ENCODE results near the gene POU5F2.

POU5F2 gene

GRCh38 chr5:93726595-93726994 is 14.8 kb downstream of the POU5F2 start:
- Mint-ChIP-seq H3K4me1 (ENCODE audit: low read depth) (no peaks in the 10 kb centered on the region), H3K27ac (no peak overlapping the region), H3K27me3 (ENCODE audit: low read depth) (no peaks in the 10 kb centered on the region), H3K4me3 (no peak overlapping the region), H3K9me3 (no peaks in the 10 kb centered on the region), H3K36me3 (ENCODE audit: low read depth) (no peaks in the 10 kb centered on the region)

- no peaks in the 10 kb centered on the region for H3K36me3 Mint-ChIP-seq (ENCODE audit: low read depth)
- no peaks in the 10 kb centered on the region for H3K9me3 Mint-ChIP-seq
- H3K4me3 Mint-ChIP-seq, result no peak overlapping the region
- H3K4me1 Mint-ChIP-seq (ENCODE audit: low read depth), result no peaks in the 10 kb centered on the region
- H3K27me3 Mint-ChIP-seq (ENCODE audit: low read depth), result no peaks in the 10 kb centered on the region
- no peak overlapping the region for H3K27ac Mint-ChIP-seq
Measured at GRCh38 chr5:93724791-93725190, 16.6 kb downstream of the POU5F2 start.

- Mint-ChIP-seq H3K9me3 (no peaks in the 10 kb centered on the region), H3K4me3 (no peak overlapping the region), H3K4me1 (ENCODE audit: low read depth) (no peaks in the 10 kb centered on the region), H3K36me3 (ENCODE audit: low read depth) (no peaks in the 10 kb centered on the region), H3K27ac (no peak overlapping the region), H3K27me3 (ENCODE audit: low read depth) (no peaks in the 10 kb centered on the region)
Measured at GRCh38 chr5:93723681-93724080, 17.7 kb downstream of the POU5F2 start.

GRCh38 chr5:93723005-93723404 is 18.4 kb downstream of the POU5F2 start:
- no peak overlapping the region for H3K27ac Mint-ChIP-seq
- H3K36me3 Mint-ChIP-seq (ENCODE audit: low read depth), result no peaks in the 10 kb centered on the region
- H3K4me1 Mint-ChIP-seq (ENCODE audit: low read depth), result no peaks in the 10 kb centered on the region
- no peaks in the 10 kb centered on the region for H3K9me3 Mint-ChIP-seq
- no peaks in the 10 kb centered on the region for H3K27me3 Mint-ChIP-seq (ENCODE audit: low read depth)
- H3K4me3 Mint-ChIP-seq, result no peak overlapping the region

- no peaks in the 10 kb centered on the region for H3K4me1 Mint-ChIP-seq (ENCODE audit: low read depth)
- no peaks in the 10 kb centered on the region for H3K27me3 Mint-ChIP-seq (ENCODE audit: low read depth)
Measured at GRCh38 chr5:93722588-93722987, 18.8 kb downstream of the POU5F2 start.

GRCh38 chr5:93721511-93721910 is 19.9 kb downstream of the POU5F2 start:
- Mint-ChIP-seq H3K27ac (no peak overlapping the region), H3K36me3 (ENCODE audit: low read depth) (no peaks in the 10 kb centered on the region), H3K27me3 (ENCODE audit: low read depth) (no peaks in the 10 kb centered on the region), H3K9me3 (no peaks in the 10 kb centered on the region), H3K4me3 (no peak overlapping the region), H3K4me1 (ENCODE audit: low read depth) (no peaks in the 10 kb centered on the region)

More at GRCh38 chr5:93722588-93722987, 18.8 kb downstream of the POU5F2 start:
- no peaks in the 10 kb centered on the region for H3K9me3 Mint-ChIP-seq
- no peak overlapping the region for H3K27ac Mint-ChIP-seq
- no peak overlapping the region for H3K4me3 Mint-ChIP-seq
- H3K36me3 Mint-ChIP-seq (ENCODE audit: low read depth), result no peaks in the 10 kb centered on the region

- Mint-ChIP-seq H3K4me3 (no peak overlapping the region), H3K27me3 (ENCODE audit: low read depth) (no peaks in the 10 kb centered on the region), H3K4me1 (ENCODE audit: low read depth) (no peaks in the 10 kb centered on the region), H3K36me3 (ENCODE audit: low read depth) (no peaks in the 10 kb centered on the region), H3K9me3 (no peaks in the 10 kb centered on the region), H3K27ac (no peak overlapping the region)
Measured at GRCh38 chr5:93721071-93721470, 20.3 kb downstream of the POU5F2 start.

- no peaks in the 10 kb centered on the region for H3K36me3 Mint-ChIP-seq (ENCODE audit: low read depth)
- no peak overlapping the region for H3K4me3 Mint-ChIP-seq
- no peaks in the 10 kb centered on the region for H3K27me3 Mint-ChIP-seq (ENCODE audit: low read depth)
- H3K9me3 Mint-ChIP-seq, result no peaks in the 10 kb centered on the region
- peaks cover 3% of the 10 kb centered on the region for H3K4me1 Mint-ChIP-seq (ENCODE audit: low read depth)
- H3K27ac Mint-ChIP-seq, result no peak overlapping the region
Measured at GRCh38 chr5:93717162-93717561, 24.2 kb downstream of the POU5F2 start.

GRCh38 chr5:93716453-93716852 is 24.9 kb downstream of the POU5F2 start:
- H3K9me3 Mint-ChIP-seq, result no peaks in the 10 kb centered on the region
- H3K27me3 Mint-ChIP-seq (ENCODE audit: low read depth), result no peaks in the 10 kb centered on the region
- no peak overlapping the region for H3K27ac Mint-ChIP-seq
- H3K4me3 Mint-ChIP-seq, result no peak overlapping the region
- no peaks in the 10 kb centered on the region for H3K36me3 Mint-ChIP-seq (ENCODE audit: low read depth)
- peaks cover 3% of the 10 kb centered on the region for H3K4me1 Mint-ChIP-seq (ENCODE audit: low read depth)

GRCh38 chr5:93715761-93716160 is 25.6 kb downstream of the POU5F2 start:
- Mint-ChIP-seq H3K4me1 (ENCODE audit: low read depth) (peaks cover 3% of the 10 kb centered on the region), H3K27ac (no peak overlapping the region), H3K27me3 (ENCODE audit: low read depth) (no peaks in the 10 kb centered on the region), H3K36me3 (ENCODE audit: low read depth) (no peaks in the 10 kb centered on the region), H3K9me3 (no peaks in the 10 kb centered on the region), H3K4me3 (no peak overlapping the region)

- H3K4me1 Mint-ChIP-seq (ENCODE audit: low read depth), result peaks cover 3% of the 10 kb centered on the region
- H3K9me3 Mint-ChIP-seq, result no peaks in the 10 kb centered on the region
- H3K27me3 Mint-ChIP-seq (ENCODE audit: low read depth), result no peaks in the 10 kb centered on the region
- no peak overlapping the region for H3K4me3 Mint-ChIP-seq
- no peaks in the 10 kb centered on the region for H3K36me3 Mint-ChIP-seq (ENCODE audit: low read depth)
- no peak overlapping the region for H3K27ac Mint-ChIP-seq
Measured at GRCh38 chr5:93715327-93715726, 26.1 kb downstream of the POU5F2 start.

DNA sequence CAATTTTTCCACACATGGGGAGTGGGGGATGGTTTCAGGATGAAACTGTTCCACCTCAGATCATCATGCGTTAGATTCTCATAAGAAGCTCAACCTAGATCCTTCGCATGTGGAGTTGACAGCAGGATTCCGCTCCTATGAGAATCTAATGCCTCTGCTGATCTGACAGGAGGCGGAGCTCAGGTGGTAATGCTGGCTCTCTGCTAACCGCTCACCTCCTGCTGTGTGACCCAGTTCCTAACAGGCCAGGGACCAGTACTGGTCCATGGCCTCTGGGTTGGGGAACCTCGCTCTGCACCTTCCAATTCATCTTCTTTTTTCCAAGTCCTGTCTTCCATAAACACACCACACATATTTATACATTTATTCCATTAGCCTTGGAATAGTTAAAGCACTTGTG is 33.0 kb downstream of the POU5F2 start:
- H3K9me3 Mint-ChIP-seq, result no peaks in the 10 kb centered on the region
- no peaks in the 10 kb centered on the region for H3K36me3 Mint-ChIP-seq (ENCODE audit: low read depth)
- H3K4me1 Mint-ChIP-seq (ENCODE audit: low read depth), result no peaks in the 10 kb centered on the region
- no peaks in the 10 kb centered on the region for H3K27me3 Mint-ChIP-seq (ENCODE audit: low read depth)
- no peak overlapping the region for H3K4me3 Mint-ChIP-seq
- H3K27ac Mint-ChIP-seq, result no peak overlapping the region

DNA sequence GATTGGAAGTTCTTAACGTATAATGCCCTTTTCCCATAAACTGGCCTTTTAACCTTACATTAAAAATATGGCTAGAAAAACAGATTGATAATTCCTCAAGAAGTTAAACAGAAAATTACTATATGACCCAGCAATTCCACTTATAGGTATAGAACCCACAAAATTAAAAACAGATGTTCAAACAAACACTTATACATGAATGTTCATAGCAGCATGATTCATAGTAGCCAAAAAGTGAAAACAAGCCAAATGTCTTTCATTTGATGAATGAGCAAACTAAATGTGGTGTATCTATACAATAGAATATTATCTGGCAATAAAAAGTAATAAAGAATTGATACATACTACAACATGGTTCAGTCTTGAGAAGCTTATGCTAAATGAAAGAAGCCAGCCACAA is 35.5 kb downstream of the POU5F2 start:
- Mint-ChIP-seq H3K27me3 (ENCODE audit: low read depth) (no peaks in the 10 kb centered on the region), H3K27ac (no peak overlapping the region), H3K36me3 (ENCODE audit: low read depth) (no peaks in the 10 kb centered on the region), H3K4me1 (ENCODE audit: low read depth) (no peaks in the 10 kb centered on the region), H3K9me3 (no peaks in the 10 kb centered on the region), H3K4me3 (no peak overlapping the region)

DNA sequence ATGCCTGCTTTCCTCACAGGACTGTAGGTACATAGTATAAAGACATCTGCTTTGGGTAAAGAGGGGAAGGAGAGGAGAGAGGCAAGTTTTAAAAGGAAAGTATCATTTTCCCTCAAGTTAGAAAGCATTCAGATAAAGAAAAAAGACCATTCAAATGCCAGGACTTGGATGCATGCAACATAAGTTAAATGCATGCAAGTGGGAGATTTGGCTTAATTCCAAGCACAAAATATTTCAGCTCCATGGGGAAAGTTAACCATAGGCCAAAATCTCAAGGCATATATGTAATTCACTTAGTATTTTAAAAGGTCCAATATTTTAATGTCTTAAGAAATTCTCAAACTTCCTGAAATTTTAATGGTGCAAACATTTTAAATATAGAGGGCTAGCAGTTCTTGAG is 36.4 kb downstream of the POU5F2 start:
- no peak overlapping the region for H3K4me3 Mint-ChIP-seq
- no peaks in the 10 kb centered on the region for H3K9me3 Mint-ChIP-seq
- no peak overlapping the region for H3K27ac Mint-ChIP-seq
- H3K36me3 Mint-ChIP-seq (ENCODE audit: low read depth), result no peaks in the 10 kb centered on the region
- no peaks in the 10 kb centered on the region for H3K4me1 Mint-ChIP-seq (ENCODE audit: low read depth)
- H3K27me3 Mint-ChIP-seq (ENCODE audit: low read depth), result no peaks in the 10 kb centered on the region

- H3K27ac Mint-ChIP-seq, result no peak overlapping the region
- H3K36me3 Mint-ChIP-seq (ENCODE audit: low read depth), result no peaks in the 10 kb centered on the region
- H3K4me3 Mint-ChIP-seq, result no peak overlapping the region
- peaks cover 12% of the 10 kb centered on the region for H3K9me3 Mint-ChIP-seq
- H3K27me3 Mint-ChIP-seq (ENCODE audit: low read depth), result no peaks in the 10 kb centered on the region
- no peaks in the 10 kb centered on the region for H3K4me1 Mint-ChIP-seq (ENCODE audit: low read depth)
Measured at GRCh38 chr5:93691997-93692396, 49.4 kb downstream of the POU5F2 start.
